Colonic mucosa (tissue), 4 donors: ENCODE data around the gene STAMBP. TPM values are rescaled to one million over a fixed set of nuclear protein-coding genes. Genes with fewer than 3 reads are reported as not detected.

Experiments
- DNase-seq: peaks from one replicate; pipeline ENCODE4 v3.0.0-alpha.2; 2020
- H3K27ac ChIP-seq: fragments of 200-600 bp; one replicate; pipeline ENCODE4 v1.8.0; 2021
- H3K27me3 ChIP-seq: fragments of 200-600 bp; one replicate; pipeline ENCODE4 v1.8.0; 2021
- H3K36me3 ChIP-seq: fragments of 200-600 bp; one replicate; pipeline ENCODE4 v1.8.0; 2021
- H3K4me1 ChIP-seq: fragments of 200-600 bp; one replicate; pipeline ENCODE4 v1.8.0; 2021; ENCODE audit warnings: mild to moderate bottlenecking
- H3K4me3 ChIP-seq: fragments of 200-600 bp; one replicate; pipeline ENCODE4 v1.8.0; 2021
- H3K9ac ChIP-seq, 2 donors: one replicate each; pipeline ENCODE4 v1.7.0; 2013; ENCODE audit warnings: control low read depth in 2 of 2, low read depth in 2 of 2, low read length in 2 of 2
- H3K9me3 ChIP-seq: fragments of 200-600 bp; one replicate; pipeline ENCODE4 v1.8.0; 2021
- CTCF ChIP-seq: fragments of 200-600 bp; IDR thresholded peaks from one replicate; pipeline ENCODE4 v1.8.0; 2022; ENCODE audit warnings: antibody characterized with exemption, mild to moderate bottlenecking
- intact Hi-C: fragments of 100-400 bp; cut with DNase I; formaldehyde crosslinking; loops from one replicate; pipeline ENCODE4 v1.14.1; 2022
- total RNA-seq, 2 donors: library from RNA; stranded (reverse); fragmentation: NEBNext Ultra II Directional in 1 of 2; extraction: Animal tissue kit (Norgen Biotek cat#: 25700) in 1 of 2; gene quantifications; one replicate each; pipeline ENCODE4 v1.2.1, GENCODE V29; 2021
- donor health status: healthy.
- donor health status: DM: no; HTN: no; CAD: no.
- donor health status: DM: no; HTN: no; CAD: no.

Gene STAMBP
- total RNA-seq, 2 donors from 2014 or later = 49.5 to 54.7 TPM

GRCh38 chr2:73837847-73838585 is 9.3 kb downstream of the STAMBP start:
- Histone ChIP-seq H3K27ac (peak overlapping the region; percentile 14), H3K4me3 (no peak overlapping the region), H3K9me3 (no peaks in the 10 kb centered on the region), H3K9ac (no peak overlapping the region), H3K4me1 (no peaks in the 10 kb centered on the region), H3K36me3 (no peaks in the 10 kb centered on the region), H3K27me3 (no peaks in the 10 kb centered on the region)
- intact Hi-C loops = no loop called here
- TF ChIP-seq CTCF = no peak
- no peak for DNase-seq

- H3K4me1 ChIP-seq = no peaks in the 10 kb centered on the region
- DNase-seq = no peak
- H3K27me3 ChIP-seq = no peaks in the 10 kb centered on the region
- no peak for TF ChIP-seq CTCF
- H3K27ac ChIP-seq = peak overlapping the region; percentile 14
- no peaks in the 10 kb centered on the region for H3K36me3 ChIP-seq
- H3K9ac ChIP-seq = no peak overlapping the region
- H3K9me3 ChIP-seq = no peaks in the 10 kb centered on the region
- intact Hi-C loops = no loop called here
- H3K4me3 ChIP-seq = no peak overlapping the region
Observed at GRCh38 chr2:73838889-73839534, 10.3 kb downstream of the STAMBP start.

- DNase-seq = no peak
Observed at GRCh38 chr2:73839653-73840411, 11.1 kb downstream of the STAMBP start.

GRCh38 chr2:73841912-73842738 is 13.4 kb downstream of the STAMBP start:
- Histone ChIP-seq H3K27me3 (no peaks in the 10 kb centered on the region), H3K27ac (peak overlapping the region; percentile 36), H3K36me3 (no peaks in the 10 kb centered on the region), H3K9ac (no peak overlapping the region), H3K4me3 (no peak overlapping the region), H3K9me3 (no peaks in the 10 kb centered on the region), H3K4me1 (no peaks in the 10 kb centered on the region)
- intact Hi-C loops = no loop called here
- TF ChIP-seq CTCF = no peak
- DNase-seq = peak; percentile 60

More at GRCh38 chr2:73839653-73840411, 11.1 kb downstream of the STAMBP start:
- no peaks in the 10 kb centered on the region for H3K4me1 ChIP-seq
- H3K27me3 ChIP-seq = no peaks in the 10 kb centered on the region
- H3K36me3 ChIP-seq = no peaks in the 10 kb centered on the region
- H3K9me3 ChIP-seq = no peaks in the 10 kb centered on the region
- H3K27ac ChIP-seq = peak overlapping the region; percentile 9
- H3K9ac ChIP-seq = no peak overlapping the region
- H3K4me3 ChIP-seq = no peak overlapping the region
- no peak for TF ChIP-seq CTCF
- intact Hi-C loops = no loop called here

- H3K27ac ChIP-seq = peak overlapping the region; percentile 36
- intact Hi-C loops = no loop called here
- no peak for TF ChIP-seq CTCF
- H3K9ac ChIP-seq = no peak overlapping the region
- no peak for DNase-seq
- no peaks in the 10 kb centered on the region for H3K36me3 ChIP-seq
- no peaks in the 10 kb centered on the region for H3K9me3 ChIP-seq
- no peaks in the 10 kb centered on the region for H3K4me1 ChIP-seq
- H3K4me3 ChIP-seq = no peak overlapping the region
- no peaks in the 10 kb centered on the region for H3K27me3 ChIP-seq
Observed at GRCh38 chr2:73842739-73843019, 13.9 kb downstream of the STAMBP start.
